ENCODE measurements around the gene CTBP1.

Gene CTBP1

GRCh38 chr4:1222036-1222789, 26.7 kb downstream of the CTBP1 start:
- no peak for DNase-seq

DNA sequence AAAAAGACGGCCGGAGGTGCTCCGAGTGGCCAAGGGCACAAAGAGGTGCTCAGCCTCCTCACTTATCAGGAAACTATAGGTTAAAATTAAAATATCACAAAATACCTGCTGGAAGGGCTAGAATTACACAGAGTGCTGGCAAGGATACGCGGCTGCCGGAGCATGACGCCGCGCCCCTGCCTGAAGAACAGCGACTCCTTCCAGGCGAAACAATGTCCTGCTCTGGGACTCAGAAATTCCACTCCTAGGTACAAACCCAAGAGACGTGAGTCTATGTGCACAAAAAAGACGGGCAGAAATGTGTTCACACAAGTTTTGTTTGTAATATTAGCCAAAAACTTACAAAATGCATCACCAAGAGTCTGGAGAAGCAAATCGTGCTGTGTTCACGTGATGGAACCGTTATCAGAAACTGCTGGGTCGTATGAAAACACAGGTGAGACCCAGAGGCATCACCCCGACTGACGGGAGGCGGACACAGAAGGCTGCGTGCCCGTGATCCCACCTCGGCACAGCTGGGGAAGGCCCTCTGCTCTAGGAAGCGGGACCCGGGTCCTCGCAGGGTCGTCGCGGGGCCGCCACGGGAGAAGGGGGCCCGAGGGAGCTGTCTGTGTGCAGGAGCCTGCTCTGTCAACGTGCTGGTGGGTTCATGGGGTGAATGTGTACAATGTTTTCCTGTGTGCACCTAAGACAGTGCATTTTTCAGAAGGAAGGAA, 27.6 kb downstream of the CTBP1 start:
- no peak for DNase-seq

GRCh38 chr4:1220566-1220965, 28.4 kb downstream of the CTBP1 start:
- no peak for DNase-seq

DNA sequence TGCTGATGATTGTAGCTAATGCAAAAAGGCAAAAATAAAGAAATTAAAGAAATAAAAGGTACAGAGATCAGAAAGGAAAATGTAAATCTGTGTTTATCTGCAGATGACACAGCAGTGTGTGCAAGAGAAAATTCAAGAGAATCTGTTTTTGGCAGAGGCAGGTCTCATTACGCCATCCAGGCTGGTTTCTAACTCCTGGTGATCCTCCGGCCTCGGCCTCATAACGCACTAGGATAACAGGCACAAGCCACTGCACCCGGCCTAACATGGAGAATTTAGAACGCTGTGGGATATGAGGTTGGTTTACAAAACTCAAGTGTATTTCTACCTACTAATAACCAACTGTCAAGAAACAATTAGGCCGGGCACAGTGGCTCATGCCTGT, 29.4 kb downstream of the CTBP1 start:
- no peak for DNase-seq

DNA sequence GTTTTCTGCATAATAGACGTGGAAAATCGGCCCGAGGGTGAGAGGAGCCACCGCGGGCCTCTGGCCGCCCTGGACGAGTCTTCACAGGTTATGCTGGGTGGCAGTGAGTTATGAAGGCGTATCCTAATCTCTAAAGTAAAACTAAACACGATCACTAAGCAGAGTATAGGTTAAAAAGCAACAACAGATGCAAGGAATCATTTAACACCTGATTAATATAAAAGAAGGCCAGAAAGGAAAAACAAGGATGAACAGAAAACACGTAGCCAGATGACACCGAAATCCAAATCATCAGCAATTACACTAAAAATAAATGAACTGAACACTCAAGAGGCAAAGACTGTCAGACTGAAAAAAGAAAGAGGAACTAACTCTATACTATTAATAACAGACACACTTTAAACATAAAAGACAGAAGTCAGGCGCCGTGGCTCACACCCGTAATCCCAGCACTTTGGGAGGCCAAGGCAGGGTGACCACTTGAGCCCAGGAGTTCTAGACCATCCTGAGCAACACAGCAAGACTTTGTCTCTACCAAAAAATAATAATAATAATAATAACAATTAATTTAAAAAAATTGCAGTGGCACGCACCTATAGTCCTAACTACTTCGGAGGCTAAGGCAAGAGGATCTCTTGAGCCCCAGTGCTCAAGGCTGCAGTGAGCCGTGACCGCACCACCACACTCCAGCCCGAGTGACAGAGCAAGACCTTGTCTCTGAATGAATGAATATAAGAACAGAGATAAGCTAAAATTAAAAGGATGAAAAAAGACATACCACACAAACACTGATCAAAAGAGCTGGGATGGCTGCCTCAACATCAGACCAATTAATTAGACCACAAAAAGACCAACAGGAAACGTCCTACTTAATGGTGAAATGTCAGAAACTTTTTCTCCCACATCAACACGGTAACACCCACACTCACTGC, 30.0 kb downstream of the CTBP1 start:
- no peak for DNase-seq

- DNase-seq: no peak
Measured at GRCh38 chr4:1217366-1217765, 31.6 kb downstream of the CTBP1 start.

DNA sequence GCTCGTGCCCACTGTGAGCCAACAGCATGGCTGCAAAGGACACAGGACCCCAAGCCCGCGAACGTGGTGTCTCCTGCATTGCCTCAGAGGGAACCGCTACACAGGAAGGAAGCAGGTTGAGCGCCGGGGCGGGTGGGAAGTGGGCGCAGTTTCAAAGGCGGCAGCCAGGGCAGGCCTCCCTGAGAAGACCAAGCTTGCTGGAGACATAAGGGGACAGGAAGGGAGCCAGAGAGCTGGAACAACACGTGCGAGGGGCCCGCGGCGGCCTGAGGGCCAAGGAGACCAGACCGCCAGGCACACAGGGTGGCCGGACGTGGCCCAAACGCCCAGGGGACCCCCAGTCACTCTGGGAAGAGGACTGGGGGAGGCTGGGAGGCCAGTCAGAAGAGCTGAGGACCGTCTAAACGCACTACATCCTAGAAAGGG, 32.0 kb downstream of the CTBP1 start:
- no peak for DNase-seq

DNA sequence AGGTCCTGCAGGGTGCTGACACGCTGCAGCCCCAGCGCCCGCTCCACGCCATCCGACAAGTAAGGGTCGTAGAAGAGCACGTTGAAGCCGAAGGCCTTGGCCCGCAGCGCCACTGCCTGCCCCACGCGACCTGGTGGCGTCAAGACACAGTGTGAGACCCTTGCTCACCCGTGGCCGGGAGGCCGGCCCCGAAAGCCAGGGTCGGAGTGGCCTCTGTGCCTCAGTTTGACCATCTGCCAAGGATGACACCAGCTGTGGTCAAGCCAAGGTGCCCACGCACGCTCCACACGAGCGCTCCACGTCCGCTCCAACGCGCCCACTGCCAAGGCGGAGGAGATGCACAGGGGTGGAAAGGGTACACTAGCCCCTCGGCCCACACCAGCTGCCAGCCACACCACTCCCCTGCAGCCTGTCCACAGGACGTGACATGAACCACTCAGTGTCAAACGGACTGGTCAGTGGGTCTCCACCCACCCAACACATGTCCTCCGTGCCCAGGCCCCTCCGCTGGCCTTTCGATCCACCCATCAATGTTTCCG, 32.8 kb downstream of the CTBP1 start:
- no peak for DNase-seq

- DNase-seq: no peak
Measured at GRCh38 chr4:1215141-1216075, 33.5 kb downstream of the CTBP1 start.

GRCh38 chr4:1214101-1215095, 34.5 kb downstream of the CTBP1 start:
- no peak for DNase-seq

- DNase-seq: no peak
Measured at GRCh38 chr4:1213336-1213995, 35.5 kb downstream of the CTBP1 start.

DNA sequence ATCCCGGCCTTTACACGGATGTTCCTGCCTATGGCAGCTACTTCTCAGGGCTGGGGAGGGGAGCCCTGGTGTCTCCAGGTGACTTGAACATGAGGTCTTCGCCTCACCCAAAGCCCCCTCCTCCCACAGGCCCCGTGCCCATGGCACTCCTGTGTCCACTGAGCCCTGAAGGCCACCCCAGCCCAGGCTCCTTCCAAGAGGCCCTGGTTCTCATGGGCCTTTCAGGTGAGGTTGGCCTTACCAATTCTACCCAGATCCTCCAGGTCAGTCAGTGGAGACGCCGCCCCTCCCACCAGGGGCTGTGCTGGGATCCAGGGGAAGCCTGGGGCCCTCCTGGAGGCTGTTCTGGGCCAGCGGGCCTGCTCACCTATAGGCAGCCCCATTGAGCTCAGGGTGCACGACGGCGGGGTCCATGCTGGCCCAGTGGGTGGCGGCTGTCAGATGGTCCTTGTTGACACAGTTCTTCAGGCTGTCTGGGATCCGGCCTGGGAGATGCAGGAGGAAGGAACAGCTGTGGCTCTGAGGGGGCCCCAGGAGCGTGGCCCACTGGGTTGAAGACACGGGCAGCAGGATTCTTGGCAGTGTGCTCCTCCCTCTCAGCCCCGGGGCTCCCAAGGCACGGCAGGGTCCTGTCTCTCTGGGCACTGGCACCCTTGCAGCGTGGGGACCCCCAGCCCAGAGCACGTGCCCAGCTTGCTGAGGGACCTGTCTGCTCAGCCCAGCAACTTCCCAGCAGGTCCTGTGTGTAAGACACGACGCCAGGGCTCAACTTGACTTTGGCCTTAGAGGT, 36.2 kb downstream of the CTBP1 start:
- no peak for DNase-seq

DNA sequence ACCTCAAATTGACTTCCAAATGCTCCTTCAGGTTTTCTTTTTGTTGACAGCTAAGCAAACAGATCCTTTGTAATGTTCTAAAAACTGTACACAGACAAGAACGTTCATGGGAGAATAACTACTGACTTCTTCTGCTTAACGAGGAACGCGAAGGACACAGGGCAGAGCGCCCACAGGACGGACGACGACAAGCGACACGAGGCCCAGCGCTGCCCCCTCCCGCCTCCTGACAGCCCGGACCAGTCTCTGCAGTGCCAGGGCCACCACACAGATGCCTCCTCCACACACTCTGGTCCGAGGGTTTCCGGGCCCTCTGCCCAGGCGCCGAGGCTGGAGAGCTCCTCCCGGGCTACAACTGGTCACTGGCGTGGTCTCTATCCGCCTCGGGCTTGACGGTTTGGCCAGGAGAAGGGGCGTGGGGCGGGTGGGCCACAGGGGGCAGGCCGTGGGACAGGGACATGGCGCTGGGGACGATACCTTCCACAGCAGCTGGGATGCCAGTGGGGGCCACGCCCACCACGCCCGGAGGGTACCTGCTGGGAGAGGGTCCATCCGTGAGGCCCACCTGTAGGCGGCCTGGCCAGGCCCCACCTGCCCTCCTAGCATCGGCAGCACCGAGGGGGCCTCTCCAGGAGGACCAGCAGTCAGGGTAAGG, 36.9 kb downstream of the CTBP1 start:
- DNase-seq: no peak

DNA sequence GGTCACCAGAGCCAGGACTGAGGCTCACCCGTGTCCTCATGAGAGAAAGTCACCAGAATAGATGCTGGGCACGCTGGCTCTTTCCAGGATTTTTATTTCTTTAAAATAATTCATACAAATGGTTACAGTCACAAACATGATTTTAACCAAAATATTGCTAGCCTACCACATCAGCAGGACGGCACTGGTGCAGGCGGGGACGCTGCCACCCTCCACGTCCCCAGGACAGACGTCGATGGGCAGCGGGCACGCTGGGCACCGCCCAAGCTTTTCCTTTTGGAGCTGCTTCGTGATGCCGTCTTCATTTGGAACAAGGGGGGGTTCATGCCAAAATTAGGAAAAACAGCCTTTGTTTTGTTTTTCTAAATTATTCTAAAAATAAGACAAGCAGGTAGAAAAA, 37.6 kb downstream of the CTBP1 start:
- no peak for DNase-seq

GRCh38 chr4:1210971-1211370, 38.0 kb downstream of the CTBP1 start:
- no peak for DNase-seq

- DNase-seq: no peak
Measured at GRCh38 chr4:1210241-1210841, 38.6 kb downstream of the CTBP1 start.

GRCh38 chr4:1209821-1210220, 39.1 kb downstream of the CTBP1 start:
- DNase-seq: no peak

GRCh38 chr4:1208970-1209704, 39.8 kb downstream of the CTBP1 start:
- DNase-seq: no peak
